NCI-H1417 (cell line): ENCODE data around the gene BHLHE40.

ENCODE experiments used
- DNase-seq, 3 experiments: peaks; one replicate each; lab custom pipeline; 2025; lab: John Stamatoyannopoulos, UW

The BHLHE40 gene

DNA sequence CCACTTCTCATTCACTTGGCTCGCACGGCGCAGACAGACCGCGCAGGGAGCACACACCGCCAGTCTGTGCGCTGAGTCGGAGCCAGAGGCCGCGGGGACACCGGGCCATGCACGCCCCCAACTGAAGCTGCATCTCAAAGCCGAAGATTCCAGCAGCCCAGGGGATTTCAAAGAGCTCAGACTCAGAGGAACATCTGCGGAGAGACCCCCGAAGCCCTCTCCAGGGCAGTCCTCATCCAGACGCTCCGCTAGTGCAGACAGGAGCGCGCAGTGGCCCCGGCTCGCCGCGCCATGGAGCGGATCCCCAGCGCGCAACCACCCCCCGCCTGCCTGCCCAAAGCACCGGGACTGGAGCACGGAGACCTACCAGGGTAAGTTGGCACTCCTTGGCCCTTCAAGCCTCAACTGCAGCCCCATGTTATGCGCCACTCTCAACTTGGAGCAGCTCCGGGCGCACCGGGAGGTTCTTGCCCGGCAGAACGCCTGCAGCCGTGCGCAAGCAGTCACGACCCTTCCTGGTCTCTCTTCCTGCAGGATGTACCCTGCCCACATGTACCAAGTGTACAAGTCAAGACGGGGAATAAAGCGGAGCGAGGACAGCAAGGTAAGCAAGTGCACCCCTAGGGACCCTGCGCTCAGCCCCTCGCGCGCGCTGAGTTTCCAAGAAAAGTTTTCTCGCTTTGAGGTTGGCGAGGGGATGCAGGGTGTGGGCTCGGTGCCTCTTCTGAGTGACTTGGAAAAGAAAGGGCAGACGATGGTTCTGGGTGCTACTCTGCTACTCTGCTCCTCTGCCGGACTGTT is at the start of gene BHLHE40:
Gene BHLHE40, plus strand, starts transcription at position 10 of the 801 bp plus-strand sequence. Its CDS starts 282 bp downstream, at position 292.
- DNase-seq, result peak; percentile 48 to 79 (median 63)

DNA sequence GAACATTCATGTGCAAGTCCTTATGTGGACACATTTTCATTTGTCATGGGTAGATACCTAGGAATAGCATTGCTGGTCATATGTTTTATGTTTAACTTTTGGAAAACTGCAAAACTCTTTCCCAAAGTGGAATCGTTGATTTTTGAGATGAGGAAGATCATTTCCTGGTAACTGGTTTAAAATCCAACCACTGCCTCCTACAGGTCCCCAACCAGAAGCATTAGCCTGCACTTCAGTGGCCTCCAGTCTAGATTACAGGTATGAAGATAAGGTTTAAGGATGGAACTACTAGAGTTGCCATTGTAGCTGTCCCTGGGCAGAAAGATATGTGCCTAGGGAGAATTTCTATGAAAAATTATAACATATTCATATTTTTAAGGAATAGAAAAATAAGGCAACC is 48.7 kb upstream of the BHLHE40 start:
- no peak for DNase-seq

DNA sequence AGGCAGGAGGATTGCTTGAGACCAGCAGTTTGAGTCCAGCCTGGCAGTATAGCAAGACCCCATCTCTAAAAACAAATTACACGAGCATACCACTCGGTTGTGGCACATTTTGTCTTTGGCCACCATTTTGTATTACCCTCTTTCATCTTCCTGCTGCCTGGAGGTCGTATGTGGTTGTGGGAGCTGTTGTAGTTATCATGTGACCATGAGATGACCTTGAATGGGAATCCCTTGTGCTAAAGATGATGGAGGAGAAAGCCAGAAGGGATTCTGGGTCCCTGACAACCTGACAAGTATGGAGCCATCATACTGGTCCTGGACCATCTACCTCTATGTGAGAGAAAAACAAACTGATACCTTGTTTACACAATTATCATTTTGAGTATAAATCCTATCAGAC is 45.2 kb upstream of the BHLHE40 start:
- no peak for DNase-seq

DNA sequence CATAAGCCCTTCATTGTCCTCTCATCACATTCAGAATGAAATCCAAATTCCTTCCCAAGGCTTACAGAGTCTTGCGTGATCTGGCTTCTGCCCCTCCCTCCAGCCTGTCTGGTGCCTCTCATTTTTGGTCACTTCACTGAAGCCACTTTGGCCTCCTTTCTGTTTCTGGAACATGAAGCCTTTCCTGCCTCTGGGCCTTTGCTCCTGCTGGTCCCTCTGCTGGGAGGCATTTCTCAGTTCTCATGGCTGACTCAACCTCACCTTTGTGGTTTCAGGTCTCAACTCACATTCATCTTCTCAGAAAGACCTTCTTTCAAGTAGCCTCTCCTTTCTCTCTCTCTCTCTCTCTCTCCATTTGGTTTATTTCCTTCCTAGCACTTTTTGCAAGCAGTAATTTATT is 43.9 kb upstream of the BHLHE40 start:
- no peak for DNase-seq

DNA sequence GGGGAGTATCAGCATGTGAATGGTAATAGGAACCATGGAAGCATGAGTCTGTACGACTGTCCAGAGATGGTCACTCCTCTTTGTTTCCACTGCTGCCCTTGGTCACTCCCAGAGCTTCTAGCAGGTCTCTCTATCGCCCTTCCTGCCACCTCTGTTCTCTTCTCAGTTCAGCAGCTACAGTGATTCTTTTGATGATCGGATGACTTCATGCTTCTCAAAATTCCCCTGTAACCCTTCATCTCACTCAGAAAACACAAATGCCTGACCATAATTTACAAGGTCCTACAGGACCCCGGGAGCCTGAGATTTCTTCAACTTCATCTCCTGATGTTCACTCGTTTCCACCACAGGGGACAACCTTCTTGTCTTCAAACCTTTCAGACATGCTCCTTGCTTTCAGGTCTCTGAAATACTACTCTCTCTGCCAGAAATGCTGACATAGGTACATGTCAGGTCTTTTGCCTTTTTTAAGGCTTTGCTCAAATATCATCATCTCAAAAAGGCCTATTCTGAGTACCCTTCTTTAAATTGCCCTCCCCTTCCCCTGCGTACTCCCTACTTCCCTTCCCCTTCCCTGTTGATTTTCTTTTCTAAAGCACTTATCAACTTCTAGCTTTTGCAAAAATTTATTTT is 42.1 kb upstream of the BHLHE40 start:
- no peak for DNase-seq

DNA sequence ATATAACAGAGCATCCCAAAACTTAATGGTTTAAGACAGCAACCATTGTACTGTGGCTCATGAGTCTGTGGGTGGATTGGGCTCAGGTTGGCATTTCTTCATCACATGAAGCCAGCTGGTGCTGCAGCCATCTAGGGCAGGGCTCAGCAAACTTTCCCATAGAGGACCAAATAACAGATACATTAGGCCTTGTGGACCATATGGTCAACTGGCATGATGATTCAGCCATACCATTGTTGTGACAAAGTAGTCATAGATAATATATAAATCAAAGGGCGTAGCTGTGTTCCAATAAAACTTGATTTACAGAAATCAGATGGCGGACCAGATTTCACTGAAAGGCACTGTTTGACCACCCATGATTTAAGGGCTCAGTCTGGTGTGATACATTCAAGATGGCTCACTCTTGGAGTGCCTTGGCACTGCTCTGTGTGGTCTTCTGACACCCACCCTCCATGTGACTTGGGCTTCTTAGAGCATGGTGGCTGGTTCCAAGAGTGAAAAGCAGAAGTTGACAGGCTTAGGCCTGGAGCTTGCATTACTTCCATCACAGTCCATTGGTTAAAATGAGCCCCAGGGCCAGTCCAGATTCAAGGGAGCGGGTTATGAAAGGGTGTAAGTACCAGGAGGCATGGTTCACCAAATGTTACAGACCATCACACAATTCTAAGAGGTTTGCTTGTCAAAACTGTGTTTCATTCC is 40.8 kb upstream of the BHLHE40 start:
- no peak for DNase-seq

DNA sequence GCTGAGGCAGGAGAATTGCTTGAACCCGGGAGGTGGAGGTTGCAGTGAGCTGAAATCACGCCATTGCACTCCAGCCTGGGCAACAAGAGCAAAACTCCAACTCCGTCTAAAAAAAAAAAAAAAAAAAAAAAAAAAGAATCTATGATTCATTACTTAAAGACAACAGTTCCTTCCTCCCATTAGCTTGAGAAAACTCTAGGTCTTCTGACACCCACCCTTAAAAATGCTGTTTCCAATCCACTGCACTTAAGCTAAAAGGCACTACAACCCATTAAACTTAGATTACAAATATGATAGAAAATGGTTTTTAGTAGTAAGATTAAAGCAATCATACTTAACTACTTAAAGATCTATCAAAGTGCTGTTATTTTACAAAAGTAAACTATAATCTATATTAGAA is 40.0 kb upstream of the BHLHE40 start:
- DNase-seq, result no peak

DNA sequence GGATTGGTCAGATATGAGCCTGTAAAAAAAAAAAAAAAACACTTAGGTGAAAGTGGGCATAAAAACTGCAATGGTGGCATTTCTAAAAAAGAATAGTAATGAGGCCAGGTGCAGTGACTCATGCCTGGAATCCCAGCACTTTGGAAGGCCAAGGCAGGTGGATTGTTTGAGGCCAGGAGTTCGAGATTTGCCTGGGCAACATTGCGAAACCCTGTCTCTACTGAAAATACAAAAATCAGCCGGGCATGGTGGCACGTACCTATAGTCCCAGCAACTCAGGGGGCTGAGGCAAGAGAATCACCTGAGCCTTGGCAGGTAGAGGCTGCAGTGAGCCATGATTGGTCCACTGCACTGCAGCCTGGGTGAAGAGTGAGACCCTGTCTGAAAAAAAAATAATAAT is 38.3 kb upstream of the BHLHE40 start:
- no peak for DNase-seq

DNA sequence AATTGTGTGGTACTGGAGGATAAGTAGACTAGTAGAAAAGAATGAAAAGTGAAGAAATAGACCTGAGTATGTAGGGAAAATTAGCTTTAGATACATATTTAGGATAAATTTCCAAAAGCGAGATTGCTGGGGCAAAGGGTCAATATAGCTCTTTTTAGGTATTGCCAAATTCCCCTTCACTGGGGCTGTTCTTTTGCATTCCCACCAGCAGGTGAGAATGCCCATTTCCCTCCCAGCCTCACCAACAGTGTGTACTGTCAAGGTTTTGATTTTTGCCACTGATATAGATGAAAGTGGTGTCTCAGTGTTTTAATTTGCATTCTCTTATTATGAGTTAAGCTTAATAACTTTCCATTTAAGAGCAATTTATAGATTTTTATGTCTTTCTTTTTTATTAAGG is 35.7 kb upstream of the BHLHE40 start:
- no peak for DNase-seq

DNA sequence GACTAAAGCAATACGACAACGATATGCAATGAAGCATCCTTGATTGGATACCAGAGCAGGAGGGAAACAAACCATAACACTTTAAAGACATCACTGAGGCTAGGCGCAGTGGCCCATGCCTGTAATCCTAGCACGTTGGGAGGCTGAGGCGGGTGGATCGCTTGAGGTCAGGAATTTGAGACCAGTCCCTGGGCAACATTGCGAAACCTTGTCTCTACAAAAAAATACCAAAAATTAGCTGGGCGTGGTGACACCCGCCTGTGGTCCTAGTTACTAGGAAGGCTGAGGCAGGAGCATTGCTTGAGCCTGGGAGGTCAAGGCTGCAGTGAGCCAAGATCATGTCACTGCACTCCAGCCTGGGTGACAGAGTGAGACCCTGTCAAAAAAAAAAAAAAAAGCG is 33.9 kb upstream of the BHLHE40 start:
- DNase-seq, result no peak

DNA sequence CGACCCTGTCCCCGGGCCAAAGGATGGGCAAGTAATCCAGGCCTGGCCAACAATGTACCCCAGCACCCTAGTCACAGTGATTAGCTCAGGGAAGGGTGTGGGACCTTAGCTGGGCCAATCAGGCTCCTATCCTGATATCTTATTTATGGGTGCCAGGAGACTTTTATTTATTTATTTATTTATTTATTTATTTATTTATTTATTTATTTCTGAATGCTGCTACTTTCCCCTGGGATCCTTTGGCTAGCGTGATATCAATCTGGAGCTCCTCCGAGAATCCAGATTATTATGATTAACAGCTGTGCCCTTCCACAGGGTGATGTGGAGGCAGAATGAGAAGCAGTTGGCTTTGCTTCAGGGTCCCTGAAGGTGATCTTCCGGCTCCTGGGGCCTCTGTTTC is 32.2 kb upstream of the BHLHE40 start:
- no peak for DNase-seq

DNA sequence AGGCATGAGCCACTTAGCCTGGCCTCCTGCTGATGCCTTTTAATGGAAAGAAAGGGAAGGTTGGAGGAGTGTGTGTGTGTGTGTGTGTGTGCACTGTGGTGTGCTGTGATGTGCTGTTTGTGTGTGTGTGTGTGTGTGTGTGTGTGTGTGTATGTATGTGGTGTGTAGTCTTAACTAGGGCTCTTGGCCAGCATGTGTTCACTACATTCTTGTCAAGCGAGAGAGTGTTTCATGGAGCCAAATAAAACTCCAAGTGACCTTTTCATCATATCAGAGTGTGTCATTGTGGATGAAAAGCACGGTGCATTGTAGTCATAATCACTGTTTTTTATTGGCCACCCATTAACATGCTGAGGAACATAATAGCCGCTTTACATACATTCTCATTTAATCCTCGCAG is 30.8 kb upstream of the BHLHE40 start:
- DNase-seq, result no peak

DNA sequence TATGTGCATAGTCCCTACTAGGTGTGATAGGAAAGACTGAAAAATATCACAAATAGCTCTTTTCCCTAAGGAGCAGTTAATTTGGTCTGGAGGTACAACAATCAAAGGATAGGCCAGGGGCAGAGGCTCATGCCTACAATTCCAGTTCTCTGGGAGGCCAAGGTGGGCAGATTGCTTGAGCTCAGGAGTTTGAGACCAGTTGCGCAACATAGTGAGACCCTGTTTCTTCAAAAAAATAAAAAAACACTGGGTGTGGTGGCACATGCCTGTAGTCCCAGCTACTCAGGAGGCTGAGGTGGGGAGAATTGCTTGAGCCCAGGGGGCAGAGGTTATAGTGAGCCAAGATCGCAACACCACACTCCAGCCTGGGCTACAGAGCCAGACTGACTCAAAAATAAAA is 30.2 kb upstream of the BHLHE40 start:
- DNase-seq, result no peak

DNA sequence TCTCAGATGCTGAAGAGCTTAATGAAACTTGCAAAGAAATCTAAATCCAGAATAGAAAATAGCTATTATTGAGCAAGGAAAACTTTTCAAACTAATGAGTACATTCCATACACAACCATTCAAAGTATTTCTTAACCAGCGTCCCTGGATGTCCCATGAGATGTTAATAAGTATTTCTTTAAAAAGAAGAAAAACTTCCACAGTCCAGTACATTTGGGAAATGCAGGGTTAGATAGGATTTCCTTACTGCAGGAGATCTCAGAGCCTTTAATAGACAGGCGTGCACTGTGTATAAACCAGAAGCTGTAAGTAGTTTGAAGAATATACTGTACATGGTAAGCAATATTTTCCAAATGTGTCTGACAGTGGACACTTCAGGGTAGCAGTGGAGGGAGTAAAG is 29.6 kb upstream of the BHLHE40 start:
- no peak for DNase-seq

DNA sequence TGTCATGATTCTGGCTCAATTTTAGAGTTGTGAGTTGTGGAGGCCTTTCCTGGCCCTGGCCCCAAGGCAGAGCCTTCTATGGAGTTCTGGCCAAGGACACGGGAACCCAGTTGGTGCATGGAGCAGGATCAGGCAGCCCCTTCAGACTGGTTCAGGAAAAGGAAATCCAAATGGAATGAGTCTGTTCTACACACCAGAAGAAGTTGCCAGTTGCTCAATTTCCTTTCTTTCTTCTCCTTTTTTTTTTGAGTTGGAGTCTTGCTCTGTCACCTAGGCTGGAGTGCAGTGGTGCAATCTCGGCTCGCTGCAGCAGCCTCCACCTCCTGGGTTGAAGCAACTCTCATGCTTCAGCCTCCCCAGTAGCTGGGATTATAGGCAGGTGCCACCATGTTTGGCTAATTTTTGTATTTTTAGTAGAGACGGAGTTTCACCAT is 28.9 kb upstream of the BHLHE40 start:
- DNase-seq, result no peak

DNA sequence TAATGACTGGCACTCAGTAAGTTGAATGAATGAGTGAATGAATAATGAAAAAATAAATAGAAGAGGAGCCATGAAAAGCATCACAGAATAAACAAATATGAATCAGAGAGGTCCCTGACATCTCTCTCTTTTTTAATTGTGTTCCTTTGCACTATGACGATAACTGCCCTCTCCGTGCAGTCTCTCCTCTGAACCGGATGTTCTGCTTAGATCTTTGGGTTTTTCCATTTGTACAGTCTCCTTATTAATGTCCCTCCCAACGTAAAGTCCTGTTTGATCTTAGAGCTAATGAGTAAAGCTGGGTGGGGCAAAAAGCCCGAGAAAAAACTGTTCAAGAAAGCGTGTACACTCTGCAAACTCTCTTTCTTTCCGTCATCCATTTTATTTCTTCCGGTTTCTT is 28.3 kb upstream of the BHLHE40 start:
- no peak for DNase-seq

DNA sequence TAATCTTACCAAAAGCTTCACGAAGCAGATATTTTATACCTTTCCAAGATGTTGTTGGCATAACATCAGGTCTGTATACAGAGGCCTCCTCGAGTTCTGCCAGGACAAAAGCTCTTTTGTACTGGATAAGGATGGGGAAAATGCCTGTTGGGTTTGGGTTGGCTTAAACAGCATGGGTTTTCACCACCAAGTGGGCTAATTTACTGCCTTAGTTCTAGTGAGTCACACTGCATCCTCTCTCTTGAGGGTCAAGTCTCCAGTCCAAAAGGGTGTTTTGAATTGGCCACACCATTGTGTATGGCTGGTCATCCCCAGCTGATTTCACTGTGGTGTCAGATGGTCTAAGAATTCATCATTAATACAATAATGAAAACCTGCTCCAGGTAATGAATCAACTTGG is 26.1 kb upstream of the BHLHE40 start:
- DNase-seq, result no peak

DNA sequence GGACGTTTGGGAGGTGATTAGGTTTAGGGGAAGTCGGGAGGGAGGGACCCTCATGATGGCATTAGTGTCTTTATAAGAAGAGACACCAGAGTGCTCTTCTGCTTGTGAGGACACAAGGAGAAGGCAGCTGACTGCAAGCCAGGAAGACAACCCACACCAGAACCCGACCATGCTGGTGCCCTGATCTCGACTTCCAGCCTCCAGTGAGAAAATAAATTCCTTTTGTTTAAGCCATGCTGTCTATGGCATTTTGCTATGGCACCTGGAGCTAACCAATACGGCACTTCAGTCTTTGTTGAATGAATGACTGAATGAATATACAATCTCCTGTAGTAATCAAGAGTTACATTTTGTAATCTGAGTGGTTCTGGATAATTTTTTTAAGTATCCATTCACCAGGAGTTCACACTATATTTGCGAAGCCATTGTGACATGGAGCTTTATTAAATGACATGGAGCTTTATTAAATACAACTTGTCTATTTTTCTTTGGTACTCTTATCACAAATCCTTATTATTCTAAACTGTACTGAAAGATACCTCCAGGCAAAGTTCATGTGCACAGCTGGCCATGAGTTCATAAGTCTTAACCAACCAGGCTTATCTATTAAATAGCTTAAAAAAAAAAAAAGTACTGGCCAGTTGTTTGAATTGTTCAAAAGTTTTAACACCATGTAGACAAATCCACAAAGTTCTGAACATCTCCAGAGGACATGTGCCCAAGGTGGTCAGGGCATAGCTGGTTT is 24.8 kb upstream of the BHLHE40 start:
- no peak for DNase-seq

DNA sequence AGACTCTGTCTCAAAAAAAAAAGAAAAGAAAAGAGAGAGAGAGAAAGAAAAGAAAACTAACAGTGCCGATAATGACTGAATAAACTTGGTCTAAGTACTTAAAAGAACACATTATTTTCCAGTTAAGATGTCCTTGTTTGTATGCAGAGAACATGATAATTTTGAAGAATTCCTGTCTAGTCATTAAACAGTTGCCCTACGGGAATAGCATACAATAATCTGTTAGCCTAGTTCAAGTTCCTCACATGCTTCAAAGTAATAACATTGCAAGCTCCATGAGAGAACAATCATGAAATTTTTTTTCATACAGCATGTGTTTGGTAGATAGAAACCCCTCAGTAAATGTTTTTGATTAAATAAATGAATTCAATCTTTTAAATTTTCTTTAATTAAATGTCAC is 23.1 kb upstream of the BHLHE40 start:
- DNase-seq, result no peak

DNA sequence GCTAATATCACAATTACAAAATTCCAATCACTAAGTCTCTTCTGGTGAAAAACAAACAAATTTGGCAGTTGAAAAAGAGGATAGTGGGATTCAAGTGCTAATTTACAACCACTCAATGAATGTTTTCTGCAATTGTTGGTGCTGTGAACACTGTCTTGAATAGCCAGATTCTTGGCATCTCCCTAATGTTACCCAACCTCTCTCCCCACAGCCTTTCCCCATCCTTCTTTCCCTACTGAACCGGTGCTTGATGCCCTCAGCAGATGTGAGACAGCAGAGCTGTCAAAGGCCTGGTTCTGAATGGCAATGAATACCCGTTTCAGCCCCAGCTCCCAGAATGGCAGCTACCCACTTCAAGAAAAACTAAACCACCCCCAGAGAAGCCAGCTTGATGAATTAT is 22.5 kb upstream of the BHLHE40 start:
- DNase-seq, result peak in 1 of 3 experiments; percentile 28

DNA sequence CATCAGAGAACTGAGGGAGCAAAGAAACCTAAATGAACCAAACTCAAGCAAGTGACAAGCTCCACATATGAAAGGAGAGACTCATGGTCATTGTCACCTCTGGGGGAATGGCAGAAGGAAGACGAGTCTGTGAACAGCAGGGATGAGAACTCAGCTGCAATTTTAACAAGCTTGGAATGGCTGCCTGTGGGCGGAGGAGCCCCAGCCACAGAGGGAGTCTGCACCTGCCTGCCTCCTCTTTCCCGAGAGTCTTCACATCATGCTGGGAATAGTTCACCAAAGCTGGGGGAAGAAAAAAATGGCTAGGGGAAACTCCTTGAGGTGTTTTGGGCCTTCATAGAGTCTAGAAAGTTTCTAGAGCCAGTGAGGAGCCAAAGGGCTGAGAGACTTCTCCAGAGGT is 21.3 kb upstream of the BHLHE40 start:
- no peak for DNase-seq

DNA sequence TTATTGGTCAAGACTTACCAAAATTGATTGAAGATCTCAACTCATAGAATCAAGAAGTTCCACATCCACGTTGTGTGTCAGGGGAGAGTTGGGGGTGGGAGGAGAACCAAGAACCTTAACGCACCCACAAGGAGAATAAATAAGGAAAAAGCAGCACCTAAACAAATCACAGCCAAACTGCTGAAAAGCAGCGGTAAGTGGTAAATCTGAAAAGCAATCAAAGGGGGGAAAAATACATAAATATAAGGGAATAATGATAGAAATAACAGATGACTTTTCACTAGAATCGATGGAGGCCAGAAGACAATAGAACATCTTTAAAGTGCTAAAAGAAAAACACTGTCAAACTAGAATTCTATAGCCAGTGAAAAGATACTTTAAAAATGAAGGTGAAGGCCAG is 20.1 kb upstream of the BHLHE40 start:
- no peak for DNase-seq
